Muscle layer of colon (tissue), 2 donors: ENCODE data around the gene ENTPD7.
"Not testable (repeated sequence)": the region's sequence is repeated elsewhere in the genome, so short reads cannot be mapped to it uniquely, and the experiment has no call there.

Source experiments
- H3K27ac ChIP-seq: one replicate; pipeline ENCODE4 v1.7.0; 2013; ENCODE audit warnings: low read depth, mild to moderate bottlenecking, low read length, moderate library complexity
- H3K27me3 ChIP-seq, 2 donors: one replicate each; pipeline ENCODE4 v1.7.0; 2013; ENCODE audit warnings: low read length in 2 of 2, mild to moderate bottlenecking in 2 of 2; ENCODE audit not compliant: insufficient read depth in 2 of 2, control insufficient read depth in 1 of 2
- H3K36me3 ChIP-seq: one replicate; pipeline ENCODE4 v1.7.0; 2013; ENCODE audit warnings: mild to moderate bottlenecking, low read length; ENCODE audit not compliant: insufficient read depth
- H3K4me1 ChIP-seq: one replicate; pipeline ENCODE4 v1.7.0; 2013; ENCODE audit warnings: mild to moderate bottlenecking, low read length; ENCODE audit not compliant: insufficient read depth
- H3K4me3 ChIP-seq, 2 donors: one replicate each; pipeline ENCODE4 v1.7.0; 2013; ENCODE audit warnings: low read length in 2 of 2, low read depth in 1 of 2, mild to moderate bottlenecking in 1 of 2, moderate library complexity in 1 of 2
- H3K9ac ChIP-seq: one replicate; pipeline ENCODE4 v1.7.0; 2013; ENCODE audit warnings: low read length
- H3K9me3 ChIP-seq: one replicate; pipeline ENCODE4 v1.7.0; 2013; ENCODE audit warnings: mild to moderate bottlenecking, low read length
- donor health status: abdominal sarcoma.
- donor health status: Adenocarcinoma of cecum.

Gene ENTPD7

GRCh38 chr10:99621454-99622251 is 37.7 kb upstream of the ENTPD7 start:
- Histone ChIP-seq H3K9ac (peak overlapping the region; percentile 45), H3K36me3 (no peaks in the 10 kb centered on the region), H3K4me1 (peaks cover 35% of the 10 kb centered on the region), H3K9me3 (no peaks in the 10 kb centered on the region), H3K4me3 (peak overlapping the region; percentile 69), H3K27ac (peak overlapping the region; percentile 97), H3K27me3 (no peaks in the 10 kb centered on the region)

- Histone ChIP-seq H3K4me1 (peaks cover 13% of the 10 kb centered on the region), H3K4me3 (no peak overlapping the region), H3K9me3 (no peaks in the 10 kb centered on the region), H3K36me3 (no peaks in the 10 kb centered on the region), H3K9ac (no peak overlapping the region), H3K27me3 (no peaks in the 10 kb centered on the region), H3K27ac (no peak overlapping the region)
These were observed 35.4 kb upstream of the ENTPD7 start for GRCh38 chr10:99623919-99624318.

GRCh38 chr10:99625124-99625523 is 34.2 kb upstream of the ENTPD7 start:
- H3K36me3 ChIP-seq, H3K4me1 ChIP-seq, H3K9ac ChIP-seq, H3K4me3 ChIP-seq, H3K27ac ChIP-seq, H3K27me3 ChIP-seq, H3K9me3 ChIP-seq: not testable (repeated sequence)

- Histone ChIP-seq H3K27ac (no peak overlapping the region), H3K4me3 (no peak overlapping the region), H3K36me3 (no peaks in the 10 kb centered on the region), H3K27me3 (no peaks in the 10 kb centered on the region), H3K9ac (no peak overlapping the region), H3K4me1 (no peaks in the 10 kb centered on the region), H3K9me3 (no peaks in the 10 kb centered on the region)
These were observed 30.2 kb upstream of the ENTPD7 start for GRCh38 chr10:99628923-99629624.

GRCh38 chr10:99629625-99629978 is 29.7 kb upstream of the ENTPD7 start:
- Histone ChIP-seq H3K9me3 (no peaks in the 10 kb centered on the region), H3K4me1 (no peaks in the 10 kb centered on the region), H3K9ac (no peak overlapping the region), H3K4me3 (no peak overlapping the region), H3K36me3 (no peaks in the 10 kb centered on the region), H3K27me3 (no peaks in the 10 kb centered on the region), H3K27ac (no peak overlapping the region)

- no peak overlapping the region for H3K9ac ChIP-seq
- no peaks in the 10 kb centered on the region for H3K36me3 ChIP-seq
- no peaks in the 10 kb centered on the region for H3K4me1 ChIP-seq
- no peaks in the 10 kb centered on the region for H3K9me3 ChIP-seq
- H3K27me3 ChIP-seq, result no peaks in the 10 kb centered on the region
- H3K4me3 ChIP-seq, result no peak overlapping the region
- H3K27ac ChIP-seq, result no peak overlapping the region
These were observed 28.9 kb upstream of the ENTPD7 start for GRCh38 chr10:99630433-99630832.

GRCh38 chr10:99630991-99631390 is 28.3 kb upstream of the ENTPD7 start:
- no peak overlapping the region for H3K4me3 ChIP-seq
- no peak overlapping the region for H3K27ac ChIP-seq
- no peaks in the 10 kb centered on the region for H3K36me3 ChIP-seq
- H3K9me3 ChIP-seq, result no peaks in the 10 kb centered on the region
- H3K27me3 ChIP-seq, result no peaks in the 10 kb centered on the region
- no peaks in the 10 kb centered on the region for H3K4me1 ChIP-seq
- no peak overlapping the region for H3K9ac ChIP-seq

- Histone ChIP-seq H3K36me3 (no peaks in the 10 kb centered on the region), H3K27ac (no peak overlapping the region), H3K4me1 (no peaks in the 10 kb centered on the region), H3K4me3 (no peak overlapping the region), H3K9me3 (no peaks in the 10 kb centered on the region), H3K27me3 (no peaks in the 10 kb centered on the region), H3K9ac (no peak overlapping the region)
These were observed 27.8 kb upstream of the ENTPD7 start for GRCh38 chr10:99631496-99631895.

GRCh38 chr10:99633832-99634231 is 25.5 kb upstream of the ENTPD7 start:
- H3K4me1 ChIP-seq, result no peaks in the 10 kb centered on the region
- no peak overlapping the region for H3K9ac ChIP-seq
- H3K27me3 ChIP-seq, result no peaks in the 10 kb centered on the region
- H3K27ac ChIP-seq, result no peak overlapping the region
- H3K9me3 ChIP-seq, result no peaks in the 10 kb centered on the region
- H3K36me3 ChIP-seq, result no peaks in the 10 kb centered on the region
- H3K4me3 ChIP-seq, result no peak overlapping the region

- Histone ChIP-seq H3K9ac (no peak overlapping the region), H3K9me3 (no peaks in the 10 kb centered on the region), H3K27me3 (no peaks in the 10 kb centered on the region), H3K27ac (no peak overlapping the region), H3K4me3 (no peak overlapping the region), H3K36me3 (no peaks in the 10 kb centered on the region), H3K4me1 (no peaks in the 10 kb centered on the region)
These were observed 11.6 kb upstream of the ENTPD7 start for GRCh38 chr10:99647601-99648151.

GRCh38 chr10:99648717-99649116 is 10.6 kb upstream of the ENTPD7 start:
- Histone ChIP-seq H3K4me1 (no peaks in the 10 kb centered on the region), H3K27me3 (no peaks in the 10 kb centered on the region), H3K9ac (no peak overlapping the region), H3K27ac (no peak overlapping the region), H3K4me3 (no peak overlapping the region), H3K36me3 (no peaks in the 10 kb centered on the region), H3K9me3 (no peaks in the 10 kb centered on the region)
